Measurements from ENCODE around the gene SPINT2.

DNA sequence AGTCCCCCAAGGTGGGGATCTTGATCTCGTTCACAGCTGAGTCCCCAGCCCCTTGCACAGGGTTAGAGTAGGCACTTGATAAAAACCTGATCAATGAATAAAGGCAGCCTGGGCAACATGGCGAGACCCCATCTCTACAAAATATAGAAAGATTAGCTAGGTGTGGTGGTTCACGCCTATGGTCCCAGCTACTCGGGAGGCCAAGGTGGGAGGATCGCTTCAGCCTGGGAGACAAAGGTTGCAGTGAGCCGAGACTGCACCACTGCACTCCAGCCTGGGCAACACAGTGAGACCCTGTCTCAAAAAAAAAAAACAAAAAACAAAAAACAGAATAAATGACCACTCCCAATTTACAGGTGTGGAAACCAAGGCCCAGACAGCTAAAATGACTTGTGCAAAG is 46.6 kb downstream of the SPINT2 start:
- TF ChIP-seq CTCF (IDR thresholded peaks at IDR 0.05) = no peak
- TF ChIP-seq EP300 (IDR thresholded peaks at IDR 0.05) = no peak

Data from sigmoid colon (tissue), 4 donors.